ENCODE measurements around the gene SHROOM4. TPM values are rescaled to one million over a fixed set of nuclear protein-coding genes. Genes with fewer than 3 reads are reported as not detected.

SHROOM4 gene
- total RNA-seq, 1 experiment from 2014 or later, result 2.1 TPM

DNA sequence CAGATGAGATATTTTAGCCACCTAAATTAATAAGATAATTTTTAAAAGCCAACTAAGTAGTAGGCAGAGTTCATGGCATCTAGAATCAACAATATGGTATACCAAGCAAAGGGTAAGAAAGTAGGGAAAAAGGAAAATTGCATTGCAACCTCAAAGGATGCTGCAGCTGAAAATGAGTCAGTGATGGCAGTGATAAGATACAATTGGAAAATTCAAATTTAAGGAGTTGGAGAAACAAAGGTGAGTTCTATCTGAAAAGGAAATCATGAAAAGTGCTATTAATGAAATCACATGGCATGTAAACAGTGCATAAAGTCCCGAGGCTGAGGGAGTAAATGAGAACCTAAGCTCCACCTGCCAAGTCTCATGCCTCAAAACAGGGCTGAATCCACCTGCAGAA lies 33.9 kb downstream of the SHROOM4 start:
- Mint-ChIP-seq H3K4me3 (no peak overlapping the region), H3K9me3 (peaks cover 61 to 68% of the 10 kb centered on the region in 2 experiments), H3K27me3 (ENCODE audit: low read depth) (no peaks in the 10 kb centered on the region), H3K27ac (no peak overlapping the region), H3K4me1 (peaks cover 6 to 8% of the 10 kb centered on the region in 2 experiments), H3K36me3 (ENCODE audit: insufficient read depth in 1 of 3, low read depth in 3 of 3) (peaks cover 0 to 3% (median 1%) of the 10 kb centered on the region in 3 experiments; a peak in 3 of 7 replicates)
- no peak overlapping the region for H2BK5ac ChIP-seq (ENCODE audit: insufficient read length, low read length)
- no peak overlapping the region for H4K91ac ChIP-seq (ENCODE audit: insufficient read length, low read depth, low read length)
- H3K14ac ChIP-seq (ENCODE audit: insufficient read depth, low read length), result no peak overlapping the region
- no peaks in the 10 kb centered on the region for H3K79me2 ChIP-seq (ENCODE audit: insufficient read depth, low read length)
- no peak overlapping the region for H2BK15ac ChIP-seq (ENCODE audit: low read depth, low read length)
- no peak for DNase-seq
- H2AFZ ChIP-seq (ENCODE audit: low read length), result no peak overlapping the region
- H3K4ac ChIP-seq (ENCODE audit: low read depth, low read length), result no peak overlapping the region
- no peaks in the 10 kb centered on the region for H3K27me3 ChIP-seq (ENCODE audit: insufficient read depth, low read length)
- no peak overlapping the region for H3K56ac ChIP-seq (ENCODE audit: insufficient read length, low read depth, low read length)
- no peak overlapping the region for H3K18ac ChIP-seq (ENCODE audit: insufficient read length, low read depth, low read length)
- H4K20me1 ChIP-seq (ENCODE audit: control insufficient read depth, insufficient read depth, insufficient read length), result no peaks in the 10 kb centered on the region
- no peak overlapping the region for H3T11ph ChIP-seq (ENCODE audit: low read length)
- no peak overlapping the region for H4K5ac ChIP-seq (ENCODE audit: insufficient read length, low read depth, low read length)
- no peak overlapping the region for H3K9ac ChIP-seq (ENCODE audit: extremely low read depth, insufficient read length, low read length)
- no peaks in the 10 kb centered on the region for H3K23me2 ChIP-seq (ENCODE audit: insufficient read length, low read depth, low read length, poor library complexity, severe bottlenecking)
- no peak overlapping the region for H4K8ac ChIP-seq (replicated peaks; ENCODE audit: insufficient read length, low read depth, low read length)
- WGBS (ENCODE audit: extremely low coverage, insufficient read length, low lambda C conversion rate), result no CpG with 5 or more reads among the region's 1 CpG
- TF ChIP-seq, protein P1, sequence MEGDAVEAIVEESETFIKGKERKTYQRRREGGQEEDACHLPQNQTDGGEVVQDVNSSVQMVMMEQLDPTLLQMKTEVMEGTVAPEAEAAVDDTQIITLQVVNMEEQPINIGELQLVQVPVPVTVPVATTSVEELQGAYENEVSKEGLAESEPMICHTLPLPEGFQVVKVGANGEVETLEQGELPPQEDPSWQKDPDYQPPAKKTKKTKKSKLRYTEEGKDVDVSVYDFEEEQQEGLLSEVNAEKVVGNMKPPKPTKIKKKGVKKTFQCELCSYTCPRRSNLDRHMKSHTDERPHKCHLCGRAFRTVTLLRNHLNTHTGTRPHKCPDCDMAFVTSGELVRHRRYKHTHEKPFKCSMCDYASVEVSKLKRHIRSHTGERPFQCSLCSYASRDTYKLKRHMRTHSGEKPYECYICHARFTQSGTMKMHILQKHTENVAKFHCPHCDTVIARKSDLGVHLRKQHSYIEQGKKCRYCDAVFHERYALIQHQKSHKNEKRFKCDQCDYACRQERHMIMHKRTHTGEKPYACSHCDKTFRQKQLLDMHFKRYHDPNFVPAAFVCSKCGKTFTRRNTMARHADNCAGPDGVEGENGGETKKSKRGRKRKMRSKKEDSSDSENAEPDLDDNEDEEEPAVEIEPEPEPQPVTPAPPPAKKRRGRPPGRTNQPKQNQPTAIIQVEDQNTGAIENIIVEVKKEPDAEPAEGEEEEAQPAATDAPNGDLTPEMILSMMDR (conservative IDR thresholded peaks at IDR 0.05), result no peak
- no peaks in the 10 kb centered on the region for H3K9me3 ChIP-seq (ENCODE audit: control insufficient read depth, low read depth, low read length)
- no peak overlapping the region for H2BK12ac ChIP-seq (ENCODE audit: insufficient read length, low read depth, low read length)
- no peak overlapping the region for H2BK120ac ChIP-seq (ENCODE audit: low read depth, low read length, poor library complexity, severe bottlenecking)
- H3K4me1 ChIP-seq (ENCODE audit: insufficient read depth, low read length), result peaks cover 2% of the 10 kb centered on the region; the same call in 1 of the 2 replicates
- H2AK5ac ChIP-seq (ENCODE audit: insufficient read length, low read length), result no peak overlapping the region
- H3K27ac ChIP-seq (ENCODE audit: insufficient read length, low read depth, low read length), result no peak overlapping the region
- no peak overlapping the region for H2BK20ac ChIP-seq (ENCODE audit: low read depth, low read length, poor library complexity, severe bottlenecking)
- H3K4me2 ChIP-seq (ENCODE audit: insufficient read depth, insufficient read length, low read length), result no peak overlapping the region
- H3K79me1 ChIP-seq (ENCODE audit: insufficient read depth, low read depth, low read length, poor library complexity, severe bottlenecking), result no peaks in the 10 kb centered on the region
- H3K23ac ChIP-seq (ENCODE audit: insufficient read length, low read depth, low read length), result no peak overlapping the region
